ENCODE measurements around the gene DYRK1A.
"Not testable (repeated sequence)": the region's sequence is repeated elsewhere in the genome, so short reads cannot be mapped to it uniquely, and the experiment has no call there.

The DYRK1A gene

DNA sequence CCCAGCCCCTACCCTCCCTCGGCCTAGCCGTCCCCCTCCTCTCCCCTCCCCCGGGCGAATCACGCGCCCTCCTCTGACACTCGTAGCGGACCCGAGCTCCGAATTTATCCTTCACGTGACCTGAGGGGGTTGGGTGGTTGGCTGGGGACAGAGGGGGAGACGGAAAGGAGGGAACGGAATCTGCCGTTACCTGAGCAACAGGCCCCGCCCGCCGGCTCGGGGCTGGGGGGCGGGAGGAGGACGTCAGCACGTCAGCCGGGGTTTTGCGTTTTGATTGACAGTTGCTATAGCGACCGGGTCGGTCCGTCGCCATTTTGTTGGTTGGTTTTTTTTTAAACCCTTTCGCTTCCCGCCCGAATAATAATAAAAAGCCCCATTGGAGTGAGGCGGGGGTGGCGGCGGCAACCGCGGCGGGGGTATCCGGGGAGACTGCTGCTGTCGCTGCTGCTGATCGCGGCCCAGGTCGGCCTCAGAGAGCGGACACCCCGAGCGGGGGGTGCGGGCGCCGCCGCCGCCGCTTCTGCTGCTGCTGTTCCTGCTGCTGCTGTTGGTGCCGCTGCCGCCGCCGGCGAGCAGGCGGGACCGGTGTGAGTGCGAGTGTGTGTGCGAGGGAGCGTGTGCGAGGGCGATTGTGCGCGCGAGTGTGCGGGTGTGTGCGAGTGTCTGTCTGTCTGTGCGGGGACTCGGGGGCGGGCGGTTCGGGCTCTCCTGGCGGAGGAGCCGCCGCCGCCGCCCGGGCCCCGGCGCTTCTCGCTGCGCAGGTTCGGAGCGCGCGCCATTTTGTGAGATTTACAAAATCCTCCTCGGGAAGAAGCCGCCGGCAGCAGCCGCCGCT, at the start of gene DYRK1A:
DYRK1A (plus strand) TSS at position 292 of the 835 bp plus-strand sequence. CDS start 53,602 bp downstream, outside the sequence.
- DNase-seq (ENCODE audit: low read depth), result peak; percentile 98

DNA sequence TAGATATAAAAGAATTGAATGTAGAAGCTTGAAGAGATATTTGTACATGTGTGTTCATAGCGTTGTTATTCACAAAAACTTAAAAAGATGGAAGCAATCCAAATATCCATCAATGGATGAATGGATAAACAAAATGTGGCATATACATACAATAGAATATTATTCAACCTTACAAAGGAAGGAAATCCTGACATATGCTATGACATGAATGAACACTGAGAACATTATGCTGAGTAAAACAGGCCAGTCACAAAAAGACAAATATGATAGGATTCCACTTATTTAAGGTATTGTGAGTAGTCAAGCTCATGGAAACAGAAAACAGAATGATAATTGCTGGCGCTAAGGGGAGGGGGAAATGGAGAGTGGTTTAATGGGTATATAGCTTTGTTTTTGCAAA, 47.0 kb upstream of the DYRK1A start:
- DNase-seq (ENCODE audit: low read depth), result no peak

DNA sequence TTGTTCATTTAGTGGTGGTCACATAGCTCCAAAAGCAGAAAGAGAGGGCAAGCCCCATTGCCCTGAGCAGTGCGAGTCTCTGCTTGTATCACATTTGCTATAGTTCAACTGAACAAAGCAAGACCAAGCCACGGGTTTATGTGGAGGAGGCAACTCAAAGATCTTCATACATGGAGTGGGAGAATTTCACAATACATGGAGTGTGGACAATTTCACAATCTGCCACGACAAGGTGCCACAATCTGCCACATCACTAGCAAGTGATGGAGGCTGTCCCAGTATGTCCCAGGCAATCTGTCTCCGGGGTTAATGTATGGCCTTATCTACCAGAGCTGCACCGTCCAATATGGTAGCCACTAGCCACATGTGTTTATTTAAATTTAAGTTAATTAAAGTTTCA, 44.5 kb upstream of the DYRK1A start:
- no peak for DNase-seq (ENCODE audit: low read depth)

DNA sequence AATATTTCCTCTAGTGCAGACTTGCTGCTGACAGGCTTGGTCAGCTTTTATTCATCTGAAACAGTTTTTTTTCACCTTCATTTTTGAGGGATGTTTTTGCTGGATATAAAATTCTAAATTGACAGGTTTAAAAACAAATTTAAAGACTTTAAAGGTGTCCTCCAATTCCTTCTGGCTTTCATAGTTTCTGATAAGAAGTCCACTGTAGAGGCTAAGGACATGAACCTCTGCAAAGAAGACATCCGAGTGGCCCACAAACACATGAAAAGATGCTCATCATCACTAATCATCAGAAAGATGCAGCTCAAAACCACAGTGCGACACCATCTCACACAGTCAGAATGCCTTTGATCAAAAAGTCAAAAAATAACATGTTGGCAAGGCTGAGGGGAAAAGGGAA, 42.0 kb upstream of the DYRK1A start:
- no peak for DNase-seq (ENCODE audit: low read depth)

DNA sequence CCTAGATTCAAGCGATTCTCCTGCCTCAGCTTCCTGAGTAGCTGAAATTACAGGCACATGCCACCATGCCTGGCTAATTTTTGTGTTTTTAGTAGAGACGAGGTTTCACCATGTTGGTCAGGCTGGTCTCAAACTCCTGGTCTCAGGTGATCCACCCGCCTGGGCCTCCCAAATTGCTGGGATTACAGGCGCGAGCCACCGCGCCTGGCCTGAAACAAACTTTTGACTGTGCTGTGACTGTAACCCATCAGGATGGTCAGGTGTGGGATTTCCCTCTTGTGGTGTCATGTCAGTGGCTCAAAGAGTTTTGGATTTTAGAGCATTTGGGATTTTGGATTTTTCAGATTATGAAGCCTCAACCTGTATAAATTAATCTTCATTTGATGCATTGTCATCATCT, 38.4 kb upstream of the DYRK1A start:
- DNase-seq (ENCODE audit: low read depth), result not testable (repeated sequence)

DNA sequence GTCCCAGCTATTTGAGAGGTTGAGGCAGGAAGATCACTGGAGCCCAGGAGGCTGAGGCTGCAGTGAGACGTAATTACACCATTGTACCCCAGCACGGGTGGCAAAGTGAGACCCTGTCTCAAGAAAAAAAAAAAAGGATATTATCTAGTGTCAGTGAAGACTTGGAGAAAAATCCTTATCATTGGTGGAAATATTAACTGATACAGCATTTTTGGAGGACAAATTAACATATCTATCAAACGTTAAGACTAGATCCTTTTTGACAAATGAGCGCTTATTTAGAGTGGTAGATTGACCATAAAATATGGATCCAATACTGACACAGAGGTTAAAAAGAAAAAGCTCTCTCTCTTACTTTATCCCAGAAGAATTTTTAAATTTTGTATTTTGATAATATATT, 35.2 kb upstream of the DYRK1A start:
- no peak for DNase-seq (ENCODE audit: low read depth)

DNA sequence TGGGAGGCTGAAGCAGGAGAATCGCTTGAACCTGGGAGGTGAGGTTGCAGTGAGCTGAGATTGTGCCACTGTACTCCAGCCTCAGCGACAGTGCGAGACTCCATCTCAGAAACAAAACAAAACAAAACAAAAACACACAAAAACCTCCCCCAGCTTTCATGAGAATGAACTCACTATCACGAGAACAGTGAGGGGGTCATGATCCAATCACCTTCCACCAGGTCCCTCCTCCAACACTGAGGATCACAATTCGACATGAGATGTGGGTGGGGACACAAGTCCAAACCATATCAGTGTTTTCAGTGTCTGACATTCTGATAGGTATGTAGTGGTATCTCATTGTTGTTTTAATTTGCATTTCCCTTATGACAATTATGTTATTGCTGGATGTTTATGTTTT, 31.5 kb upstream of the DYRK1A start:
- no peak for DNase-seq (ENCODE audit: low read depth)

DNA sequence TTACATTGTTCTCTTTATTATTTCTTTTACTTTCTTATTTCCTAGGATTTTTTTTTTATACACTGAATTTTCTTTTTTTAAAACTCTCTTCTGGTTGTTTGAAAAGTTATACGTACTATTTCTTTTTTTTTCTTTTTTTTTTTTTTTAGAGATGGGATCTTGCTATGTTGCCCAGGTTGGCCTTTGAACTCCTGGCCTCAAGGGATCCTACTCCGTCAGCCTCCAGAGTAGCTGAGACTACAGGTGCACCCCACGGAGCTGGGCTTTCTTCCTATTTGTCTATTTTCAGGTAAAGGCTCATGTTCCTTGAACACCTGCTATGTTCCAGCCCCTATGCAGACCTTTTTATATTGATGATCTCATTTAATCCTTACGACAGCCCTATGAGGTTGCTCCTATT, 29.4 kb upstream of the DYRK1A start:
- DNase-seq (ENCODE audit: low read depth), result no peak

DNA sequence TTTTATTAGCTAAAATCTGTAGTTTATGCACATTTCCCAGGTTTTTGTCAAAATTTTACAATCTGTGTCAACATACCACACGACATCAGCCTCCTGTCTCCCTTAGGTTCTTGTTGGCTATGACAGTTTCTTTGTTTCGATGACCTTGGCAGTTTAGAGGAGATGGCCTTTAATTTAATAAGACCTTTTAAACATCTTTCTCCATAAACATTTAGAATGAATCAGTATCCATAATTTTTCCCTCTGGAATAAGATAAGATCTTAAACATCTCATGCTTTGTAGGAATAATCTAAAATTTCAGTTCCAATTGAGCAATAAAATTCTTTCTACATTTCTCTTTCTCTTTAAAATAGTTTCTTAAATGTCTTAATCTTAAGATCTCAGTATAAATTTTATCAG, 28.7 kb upstream of the DYRK1A start:
- no peak for DNase-seq (ENCODE audit: low read depth)

DNA sequence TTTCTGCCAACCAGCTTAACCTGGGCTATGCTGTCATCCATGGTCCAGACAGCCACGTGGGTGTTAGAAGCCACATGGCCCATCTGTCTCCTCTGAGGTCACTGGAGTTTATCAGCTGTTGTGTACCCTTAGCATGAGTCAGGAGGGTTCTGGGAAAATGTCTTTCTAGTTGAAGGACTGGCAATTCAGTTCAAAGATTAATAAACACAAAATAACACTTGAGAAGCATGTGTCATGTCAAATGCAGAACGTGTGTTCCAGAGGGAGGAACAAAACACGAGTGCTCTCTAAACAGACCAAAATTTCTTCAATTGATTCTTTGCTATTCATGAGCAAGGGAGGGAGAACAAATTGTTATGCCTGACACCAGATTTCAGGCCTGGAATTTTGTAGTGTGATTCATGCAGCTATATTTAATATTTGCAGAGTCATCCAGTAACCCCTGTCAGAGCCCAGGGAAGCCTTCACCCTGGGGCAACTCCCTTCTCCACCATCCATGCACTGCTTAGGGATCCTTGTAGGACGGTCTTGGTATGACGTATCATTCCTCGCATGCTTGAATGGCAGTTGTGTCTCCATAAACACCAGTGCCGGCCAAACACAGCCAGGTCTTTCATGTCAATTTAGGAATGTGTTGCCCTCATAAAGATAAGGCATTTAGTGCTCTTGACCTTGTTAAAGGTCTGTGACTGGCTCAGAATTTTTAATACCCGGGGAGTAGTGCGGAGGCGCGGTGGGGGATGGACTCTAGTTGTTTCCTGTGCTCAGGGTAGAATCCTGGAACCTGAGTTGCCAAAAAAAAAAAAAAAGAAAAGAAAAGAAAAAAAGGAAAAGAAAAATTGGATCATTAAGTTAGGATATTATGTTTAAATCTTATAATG, 27.7 kb upstream of the DYRK1A start:
- no peak for DNase-seq (ENCODE audit: low read depth)

DNA sequence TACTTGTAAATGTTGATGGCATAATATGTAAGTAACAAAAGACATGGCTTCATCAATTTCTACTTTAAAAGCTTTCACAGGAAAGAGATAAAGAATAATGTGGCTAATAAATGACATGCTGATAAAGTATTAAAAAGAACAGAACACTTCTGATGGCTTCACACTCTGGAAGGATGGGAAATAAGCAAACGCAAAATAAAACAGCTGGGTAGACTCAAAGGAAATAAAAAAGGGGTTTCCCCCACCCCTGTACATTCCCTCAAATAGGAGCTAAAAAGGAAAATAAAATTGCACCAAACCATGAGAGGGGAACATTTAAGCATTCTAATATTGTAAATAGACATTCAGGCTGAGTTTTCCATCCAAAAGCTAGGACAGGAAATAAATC, 27.0 kb upstream of the DYRK1A start:
- no peak for DNase-seq (ENCODE audit: low read depth)

DNA sequence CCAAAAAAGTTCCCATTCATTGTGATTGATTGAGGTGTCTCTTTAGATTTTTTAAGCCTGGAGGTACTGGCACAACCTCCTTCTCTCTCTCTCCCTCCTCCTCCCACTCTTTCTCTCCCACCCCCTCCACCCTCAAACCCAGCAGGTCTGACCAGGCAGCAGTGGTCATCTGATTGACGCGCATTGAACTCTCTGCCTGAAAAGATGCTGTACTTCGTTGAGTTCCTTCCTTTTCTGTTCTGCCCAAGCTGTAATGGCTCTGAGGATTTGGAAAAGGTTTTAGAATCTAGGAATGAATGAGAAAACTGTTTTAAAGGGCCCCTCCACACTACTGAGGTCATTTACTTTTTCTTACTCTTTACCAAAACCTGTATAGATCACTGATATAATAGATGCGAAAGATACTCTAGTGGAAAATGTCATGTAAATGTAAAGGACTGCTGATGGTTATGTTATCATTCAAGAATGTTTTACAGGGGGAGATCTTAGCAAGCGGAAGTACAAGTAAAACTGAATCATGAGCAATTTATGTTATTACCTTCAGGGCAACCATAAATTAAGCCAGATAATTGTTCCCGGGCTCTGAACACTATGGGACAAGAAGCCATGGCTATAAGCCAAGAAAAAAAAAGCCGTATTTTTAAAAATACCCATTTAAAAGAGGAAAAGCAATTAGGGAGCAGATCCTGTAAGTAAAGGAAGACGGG, 25.2 kb upstream of the DYRK1A start:
- no peak for DNase-seq (ENCODE audit: low read depth)

DNA sequence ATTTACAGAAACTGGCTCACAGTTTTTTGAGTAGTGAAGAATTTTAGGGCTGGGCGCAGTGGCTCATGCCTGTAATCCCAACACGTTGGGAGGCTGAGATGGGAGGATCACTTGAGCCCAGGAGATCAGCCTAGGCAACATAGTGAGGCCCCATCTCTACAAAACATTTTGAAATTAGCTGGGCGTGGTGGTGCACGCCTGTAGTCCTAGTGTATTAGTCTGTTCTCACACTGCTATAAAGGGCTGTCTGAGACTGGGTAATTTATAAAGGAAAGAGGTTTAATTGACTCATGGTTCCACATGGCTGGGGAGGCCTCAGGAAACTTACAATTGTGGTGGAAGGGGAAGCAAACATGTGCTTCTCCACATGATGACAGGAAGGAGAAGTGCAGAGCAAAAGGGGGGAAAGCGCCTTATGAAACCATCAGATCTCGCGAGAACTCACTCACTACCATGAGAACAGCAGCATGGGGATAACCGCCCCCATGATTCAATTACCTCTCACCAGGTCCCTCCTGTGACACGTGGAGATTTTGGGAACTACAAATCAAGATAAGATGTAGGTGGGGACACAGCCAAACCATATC, 24.4 kb upstream of the DYRK1A start:
- no peak for DNase-seq (ENCODE audit: low read depth)

DNA sequence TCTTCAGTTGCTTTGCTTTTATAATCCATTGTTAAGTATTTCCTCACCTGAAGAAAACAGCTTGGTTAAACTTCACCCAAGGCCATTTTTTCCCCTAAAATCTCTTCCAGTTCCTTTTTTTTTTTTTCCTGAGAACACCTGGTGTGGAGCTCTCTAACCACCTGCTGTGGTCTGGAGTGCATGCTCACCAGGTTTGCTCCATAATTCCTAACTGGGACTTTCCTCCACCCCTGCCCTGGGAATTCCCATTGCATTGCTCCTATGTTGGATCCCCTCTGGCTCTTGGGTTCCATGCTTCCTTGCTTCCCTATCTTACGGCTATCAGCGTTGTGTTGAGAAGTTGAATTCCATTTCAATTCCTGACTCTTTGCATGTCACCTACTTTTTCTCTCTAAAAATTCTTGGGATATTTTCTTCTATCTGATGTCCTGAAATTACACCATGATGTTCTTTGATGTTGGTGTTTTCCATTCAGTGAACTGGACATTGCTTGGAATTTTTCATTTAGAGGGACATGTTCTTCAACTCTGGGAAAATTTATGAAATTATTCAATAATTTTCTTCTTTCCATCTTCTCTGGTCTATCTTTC, 19.6 kb upstream of the DYRK1A start:
- no peak for DNase-seq (ENCODE audit: low read depth)

DNA sequence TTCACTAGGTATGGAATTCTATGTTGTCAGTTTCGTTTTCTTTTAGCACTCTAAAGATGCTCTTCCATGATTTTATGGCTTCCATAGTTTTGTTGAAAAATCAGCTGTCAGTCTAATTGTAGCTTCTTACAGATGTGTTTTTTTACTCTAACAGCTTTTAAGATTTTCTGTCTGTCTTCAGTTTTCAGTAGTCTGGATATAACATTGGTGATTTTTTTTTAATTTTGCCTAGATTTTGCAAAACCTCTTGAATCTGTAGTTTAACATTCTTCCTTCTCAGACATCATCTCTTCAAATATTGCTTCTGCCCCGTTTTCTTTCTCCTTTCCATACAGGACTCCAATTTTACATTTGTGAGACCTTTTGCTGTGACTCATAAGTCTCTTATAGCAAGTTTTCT, 17.9 kb upstream of the DYRK1A start:
- no peak for DNase-seq (ENCODE audit: low read depth)

DNA sequence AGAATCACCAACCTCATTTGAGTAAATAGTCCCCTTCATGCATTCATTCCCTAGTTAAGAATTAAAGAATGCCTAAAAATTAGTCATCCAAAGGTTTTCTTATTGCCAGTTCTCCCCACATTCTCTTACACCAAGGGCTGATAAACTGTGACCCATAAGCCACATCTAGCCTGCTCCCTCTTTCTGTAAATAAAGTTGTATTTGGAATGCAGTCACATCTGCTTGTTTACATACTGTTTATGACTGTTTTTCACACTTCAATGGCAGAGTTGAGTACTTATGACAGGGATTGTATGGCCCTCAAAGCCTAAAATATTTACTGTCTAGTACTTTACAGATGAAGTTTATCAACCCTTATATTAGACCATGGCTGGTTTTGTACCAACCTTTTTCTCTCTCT, 16.1 kb upstream of the DYRK1A start:
- DNase-seq (ENCODE audit: low read depth), result no peak

DNA sequence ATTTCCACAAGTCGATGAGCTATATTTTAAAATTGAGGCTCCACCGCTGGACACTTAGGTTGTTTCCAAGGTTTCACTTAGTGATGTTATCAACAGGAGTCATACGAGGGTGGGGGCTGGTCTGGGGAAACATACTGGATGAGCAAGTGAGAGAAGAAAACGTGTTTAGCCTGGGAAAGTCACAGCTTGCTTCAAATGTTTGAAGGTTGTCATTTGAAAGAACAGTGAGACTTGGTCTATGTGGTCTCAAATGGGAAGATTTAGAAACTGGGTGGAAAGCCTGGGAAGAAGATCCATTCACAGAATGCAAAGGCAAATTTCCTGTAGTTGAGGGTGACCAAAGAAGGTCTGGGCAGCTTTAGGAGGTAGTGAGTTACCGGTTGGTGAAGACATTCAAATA, 9.9 kb upstream of the DYRK1A start:
- no peak for DNase-seq (ENCODE audit: low read depth)

DNA sequence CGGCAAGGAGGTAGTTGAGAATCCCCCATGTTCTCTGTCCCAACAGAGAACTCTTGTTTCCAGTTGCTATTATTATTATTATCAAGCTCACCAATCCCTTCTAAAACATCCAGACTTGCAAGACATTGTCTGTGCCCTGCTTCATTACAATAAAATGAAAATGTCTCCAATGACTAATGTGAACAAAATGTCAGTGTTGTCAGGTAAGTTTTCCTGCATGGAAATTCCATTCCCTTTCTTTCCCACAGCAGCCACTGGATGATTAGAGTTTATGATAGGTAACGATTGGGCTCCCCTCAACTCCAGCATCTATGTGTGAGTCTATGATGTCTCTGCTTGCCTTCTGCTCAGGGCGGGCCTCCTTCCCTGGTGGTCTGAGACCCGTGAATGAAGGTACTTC, 8.9 kb upstream of the DYRK1A start:
- DNase-seq (ENCODE audit: low read depth), result no peak

DNA sequence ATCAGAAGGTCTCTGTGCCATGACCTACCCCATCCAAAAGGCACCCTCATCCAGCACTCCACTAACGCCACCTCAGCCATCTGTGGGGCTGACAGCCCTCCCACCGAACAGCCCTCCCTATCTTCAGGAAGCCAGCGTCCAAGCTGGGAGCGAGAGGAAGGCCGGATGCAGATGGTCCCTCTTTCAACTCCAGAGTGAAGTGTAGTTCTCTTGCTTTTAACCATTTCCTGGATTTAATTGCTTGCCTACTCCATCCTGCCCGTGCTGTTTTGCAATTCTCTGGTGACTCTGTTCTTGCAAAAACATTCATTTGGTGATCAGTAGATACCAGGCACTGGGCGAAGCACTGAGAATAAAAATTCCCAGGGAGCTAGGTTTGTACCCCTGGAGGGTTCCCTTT, 8.2 kb upstream of the DYRK1A start:
- DNase-seq (ENCODE audit: low read depth), result no peak

DNA sequence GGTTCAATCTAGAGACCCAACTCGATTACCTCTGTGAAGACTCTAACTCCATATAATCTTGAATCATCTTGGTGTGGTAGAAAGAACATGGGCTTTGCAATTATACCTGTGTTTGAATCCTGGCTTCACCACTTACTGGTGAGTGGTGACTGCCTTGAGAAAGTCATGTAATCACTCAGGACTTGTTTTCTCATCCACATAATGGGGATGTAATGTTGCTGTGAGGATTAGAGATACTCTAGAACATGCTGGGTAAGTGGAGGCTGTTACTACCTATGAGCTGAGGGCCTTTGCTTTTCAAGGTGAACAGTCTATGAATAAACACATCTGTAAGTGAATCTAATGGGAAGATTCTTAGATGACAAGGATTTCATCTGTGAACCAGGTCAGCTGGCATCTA, 2.6 kb upstream of the DYRK1A start:
- DNase-seq (ENCODE audit: low read depth), result no peak

DNA sequence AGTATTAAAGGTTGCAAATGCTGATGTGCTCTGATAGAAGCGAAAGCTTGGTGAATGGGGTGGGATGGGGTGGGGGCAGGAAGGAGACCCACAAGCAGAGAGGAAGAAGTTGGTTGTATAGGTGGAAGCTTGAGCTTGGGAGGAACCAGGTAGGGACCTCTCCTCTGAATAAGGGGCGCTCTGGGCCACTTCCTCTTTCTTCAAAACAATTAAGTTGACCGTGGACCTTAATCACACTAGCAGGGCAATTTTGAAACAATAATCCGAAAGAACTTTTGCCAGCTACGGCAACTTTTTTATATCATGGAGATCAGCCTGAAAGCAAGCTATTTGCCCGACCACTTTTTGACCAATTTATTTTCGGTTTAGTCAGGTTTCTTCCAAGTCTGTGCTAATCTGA, 1.9 kb upstream of the DYRK1A start:
- DNase-seq (ENCODE audit: low read depth), result no peak
